ENCODE results near the gene MED10.

MED10 gene, protein sequence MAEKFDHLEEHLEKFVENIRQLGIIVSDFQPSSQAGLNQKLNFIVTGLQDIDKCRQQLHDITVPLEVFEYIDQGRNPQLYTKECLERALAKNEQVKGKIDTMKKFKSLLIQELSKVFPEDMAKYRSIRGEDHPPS

DNA sequence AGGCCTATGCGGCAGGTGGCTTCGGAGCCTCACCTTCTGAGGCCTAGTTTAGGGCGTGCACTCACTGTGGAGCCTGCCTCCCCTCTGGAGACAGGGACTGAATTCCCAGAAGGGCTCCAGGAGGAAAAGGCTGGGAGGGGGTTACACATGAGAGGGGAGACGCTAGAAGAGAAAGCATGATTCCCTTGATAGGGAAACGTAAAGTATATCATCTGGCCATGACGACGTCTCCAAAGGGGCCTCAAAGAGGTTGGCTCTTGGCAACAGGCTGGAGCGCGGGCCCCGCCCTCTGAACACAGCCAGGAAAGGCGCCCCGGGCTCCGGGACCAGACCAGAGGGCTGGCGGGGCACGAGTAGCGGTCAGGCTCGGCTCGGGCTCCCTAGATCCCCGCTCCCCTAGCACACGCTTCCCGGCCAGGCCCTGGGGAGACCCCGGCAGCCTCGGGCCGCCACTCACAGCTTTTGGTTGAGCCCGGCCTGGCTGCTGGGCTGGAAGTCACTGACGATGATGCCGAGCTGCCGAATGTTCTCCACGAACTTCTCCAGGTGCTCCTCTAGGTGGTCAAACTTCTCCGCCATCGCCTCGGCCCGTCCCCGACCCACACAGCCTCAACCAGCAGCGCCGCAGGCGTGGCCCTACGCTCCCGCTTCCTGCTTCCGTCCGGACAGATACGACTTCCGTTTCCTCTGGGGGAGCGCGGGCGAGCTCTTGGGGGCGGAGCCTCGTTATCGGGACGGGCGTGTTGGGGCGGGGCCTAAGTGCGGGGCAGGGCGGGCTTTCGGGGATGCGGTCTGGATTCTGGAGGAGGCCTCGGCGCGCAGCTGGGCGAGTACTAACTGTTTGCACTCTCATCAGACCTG lies at the start of gene MED10:
Gene MED10 (minus strand): TSS at position 643 of the 861 bp plus-strand sequence. CDS start 64 bp downstream, at position 579.
- peak; percentile 92 for DNase-seq

DNA sequence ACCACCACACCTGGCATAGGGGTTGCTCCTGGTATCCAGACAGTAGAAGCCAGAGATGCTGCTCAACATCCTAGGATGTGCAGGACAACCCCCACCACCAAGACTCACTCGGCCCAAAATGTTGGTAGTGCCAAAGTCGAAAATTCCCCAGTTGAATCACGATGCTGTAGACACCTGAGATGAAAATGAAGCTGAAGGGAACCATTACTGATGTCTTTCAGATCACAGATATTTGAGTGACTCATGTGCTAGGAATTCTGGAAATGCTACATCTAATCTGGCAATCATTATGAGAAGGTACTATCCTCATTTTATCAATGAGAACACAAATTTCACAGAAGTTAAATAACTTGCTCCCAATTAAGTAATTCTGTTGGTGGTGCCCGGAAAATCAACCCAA lies 49.3 kb upstream of the MED10 start:
- DNase-seq: no peak

DNA sequence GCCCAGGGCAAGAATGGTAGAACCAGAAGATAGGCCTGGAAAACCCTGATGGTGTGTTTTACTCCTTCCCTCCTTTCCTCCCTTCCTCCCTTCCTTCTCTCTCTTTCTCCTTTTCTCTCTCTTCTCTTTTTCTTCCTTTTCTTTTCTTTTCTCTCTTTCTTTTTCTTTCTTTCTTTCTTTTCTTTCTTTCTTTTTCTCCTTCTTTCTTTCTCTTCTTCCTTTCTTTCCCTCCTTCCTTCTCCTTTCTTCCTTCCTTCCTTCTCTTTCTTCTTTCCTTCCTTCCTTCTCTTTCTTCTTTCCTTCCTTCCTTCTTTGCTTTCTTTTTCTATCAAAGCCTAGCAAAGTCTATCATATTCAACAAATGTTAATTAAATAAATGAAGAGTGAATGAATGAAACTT lies 46.4 kb upstream of the MED10 start:
- no peak for DNase-seq

DNA sequence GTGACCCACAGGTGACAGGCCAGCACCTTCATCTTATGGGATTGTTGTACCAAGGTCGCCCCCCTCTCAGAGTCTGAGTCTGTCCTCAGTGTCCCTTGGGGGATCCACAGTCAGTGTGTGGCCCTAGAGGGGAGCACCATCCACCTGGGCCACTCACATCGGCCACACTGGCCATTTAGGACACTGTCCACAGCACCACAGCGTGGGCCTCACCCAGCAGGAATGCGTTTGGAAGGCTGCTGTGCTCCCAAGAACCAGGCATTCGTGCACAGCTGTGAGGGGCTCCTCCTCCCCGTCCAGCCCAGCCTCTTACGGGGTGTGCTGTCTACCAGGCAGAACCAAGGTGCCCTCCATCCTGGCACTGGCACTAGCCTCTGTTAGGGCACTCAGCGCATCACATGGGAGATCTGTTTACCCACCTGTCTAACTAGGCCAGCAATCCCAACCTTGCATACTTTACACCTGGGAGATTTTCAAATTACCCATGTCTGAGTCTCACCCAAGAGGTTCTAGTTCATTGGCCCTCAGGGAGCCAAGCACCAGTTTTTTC lies 45.8 kb upstream of the MED10 start:
- no peak for DNase-seq

- DNase-seq: no peak
Observed at GRCh38 chr5:6423327-6424109, 45.2 kb upstream of the MED10 start.

GRCh38 chr5:6419340-6419852 lies 41.0 kb upstream of the MED10 start:
- DNase-seq: no peak

- DNase-seq: no peak
Observed at GRCh38 chr5:6418679-6419276, 40.4 kb upstream of the MED10 start.

DNA sequence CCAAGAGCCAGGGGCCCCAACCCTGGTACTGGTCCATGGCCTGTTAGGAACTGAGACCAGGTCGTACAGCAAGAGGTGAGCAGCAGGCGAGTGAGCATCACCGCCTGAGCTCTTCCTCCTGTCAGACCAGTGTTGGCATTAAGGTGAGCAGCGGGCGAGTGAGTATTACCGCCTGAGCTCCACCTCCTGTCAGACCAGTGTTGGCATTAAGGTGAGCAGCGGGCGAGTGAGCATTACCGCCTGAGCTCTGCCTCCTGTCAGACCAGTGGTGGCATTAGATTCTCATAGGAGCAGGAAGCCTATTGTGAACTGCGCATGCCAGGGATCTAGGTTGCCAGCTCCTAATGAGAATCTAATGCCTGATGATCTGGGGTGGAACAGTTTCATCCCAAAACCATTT lies 39.3 kb upstream of the MED10 start:
- no peak for DNase-seq

DNA sequence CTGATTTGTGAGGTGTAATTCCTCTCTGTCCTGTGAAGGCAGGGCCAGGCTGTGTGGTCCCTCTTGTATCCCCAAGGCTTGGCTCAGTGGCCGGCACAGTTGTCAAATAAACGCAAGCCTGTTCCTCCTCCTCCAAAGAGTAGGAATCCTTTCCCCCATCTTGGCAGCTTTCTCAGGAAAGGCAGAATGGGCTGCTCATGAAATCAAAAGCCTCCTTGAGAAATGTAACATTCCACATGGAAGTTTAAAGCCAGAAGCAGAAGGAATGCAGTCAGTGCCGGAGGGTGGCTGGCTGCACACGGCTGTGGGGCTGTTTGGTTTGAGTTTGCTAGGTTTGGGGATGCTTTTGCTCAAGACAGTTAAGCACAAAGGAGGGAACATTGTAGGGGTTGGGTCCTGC lies 34.5 kb upstream of the MED10 start:
- no peak for DNase-seq

GRCh38 chr5:6411141-6411540 lies 32.8 kb upstream of the MED10 start:
- no peak for DNase-seq

GRCh38 chr5:6410421-6410820 lies 32.1 kb upstream of the MED10 start:
- DNase-seq: no peak

- DNase-seq: no peak
Observed at GRCh38 chr5:6408627-6409446, 30.5 kb upstream of the MED10 start.

GRCh38 chr5:6408260-6408596 lies 29.9 kb upstream of the MED10 start:
- no peak for DNase-seq

DNA sequence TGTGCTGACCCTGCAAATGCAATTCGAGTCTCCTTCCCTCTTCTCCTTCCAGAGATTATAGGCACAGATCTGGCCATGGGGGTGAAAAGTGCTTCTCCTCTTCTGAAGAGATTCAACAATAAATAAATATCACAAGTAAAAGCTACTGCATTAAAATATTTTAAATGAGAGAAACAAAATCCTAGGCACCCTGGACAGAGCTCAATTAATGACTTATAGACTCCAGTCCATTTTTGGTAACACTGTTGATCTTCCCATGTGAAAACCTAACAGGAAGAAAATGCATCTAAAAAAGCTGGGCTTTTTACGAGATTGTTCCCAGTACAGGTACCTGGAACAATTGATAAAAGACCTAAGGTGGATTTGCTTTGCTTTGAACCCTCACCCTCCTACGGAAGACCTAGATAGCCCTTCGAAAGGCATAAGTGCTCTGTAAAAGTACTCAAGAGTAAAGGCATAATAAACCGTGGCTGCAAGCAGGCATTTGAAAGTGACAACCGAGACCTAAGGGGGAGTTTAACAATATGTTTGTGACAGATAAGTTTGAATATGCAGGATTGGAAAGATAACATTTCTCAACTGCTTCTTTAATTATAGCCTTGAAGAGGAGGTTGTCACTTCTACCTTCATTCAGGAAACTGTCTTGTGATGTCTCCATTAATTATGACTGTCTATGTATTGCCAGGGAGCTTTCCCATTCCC lies 29.4 kb upstream of the MED10 start:
- no peak for DNase-seq

DNA sequence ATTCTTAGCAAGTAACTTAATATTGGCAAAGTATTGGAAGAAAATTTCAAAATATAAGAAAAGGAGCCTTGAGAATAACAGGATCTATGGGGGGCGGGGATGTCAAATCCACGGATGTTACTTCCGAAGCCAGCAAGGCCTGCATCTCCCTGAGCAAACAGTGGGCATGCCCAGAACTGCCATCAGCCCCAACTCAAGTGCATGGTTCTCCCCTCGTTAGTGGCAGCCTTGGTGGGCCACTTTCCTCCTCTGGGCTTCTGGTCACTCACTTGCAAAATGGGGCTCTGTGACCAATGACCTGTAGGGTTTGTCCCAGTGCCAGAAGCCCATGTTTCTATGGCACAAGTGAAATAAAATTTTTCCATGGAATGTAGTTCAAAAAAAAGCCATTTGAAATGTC lies 27.2 kb upstream of the MED10 start:
- DNase-seq: no peak

GRCh38 chr5:6404129-6404528 lies 25.8 kb upstream of the MED10 start:
- no peak for DNase-seq

- no peak for DNase-seq
Observed at GRCh38 chr5:6403416-6403815, 25.1 kb upstream of the MED10 start.

- DNase-seq: no peak
Observed at GRCh38 chr5:6402939-6403338, 24.6 kb upstream of the MED10 start.

DNA sequence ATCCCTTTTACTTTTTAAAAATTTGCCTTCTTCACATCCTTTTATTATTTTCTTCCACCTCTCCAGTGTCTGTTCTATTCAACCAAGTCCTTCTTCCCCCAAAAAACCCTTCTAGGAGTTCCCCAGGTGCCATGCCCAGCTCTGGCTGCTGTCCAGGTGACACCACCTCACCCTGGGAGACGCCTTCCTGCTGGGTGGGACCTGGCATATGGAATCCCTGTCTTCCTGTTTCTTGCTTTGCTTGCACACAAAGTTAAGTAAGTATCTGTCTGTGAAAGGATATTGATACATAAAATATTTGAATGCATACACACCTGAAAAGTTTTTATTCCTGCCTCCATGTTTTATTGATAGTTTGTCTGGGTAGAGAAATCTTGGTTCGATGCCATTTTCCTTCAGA lies 23.1 kb upstream of the MED10 start:
- no peak for DNase-seq

DNA sequence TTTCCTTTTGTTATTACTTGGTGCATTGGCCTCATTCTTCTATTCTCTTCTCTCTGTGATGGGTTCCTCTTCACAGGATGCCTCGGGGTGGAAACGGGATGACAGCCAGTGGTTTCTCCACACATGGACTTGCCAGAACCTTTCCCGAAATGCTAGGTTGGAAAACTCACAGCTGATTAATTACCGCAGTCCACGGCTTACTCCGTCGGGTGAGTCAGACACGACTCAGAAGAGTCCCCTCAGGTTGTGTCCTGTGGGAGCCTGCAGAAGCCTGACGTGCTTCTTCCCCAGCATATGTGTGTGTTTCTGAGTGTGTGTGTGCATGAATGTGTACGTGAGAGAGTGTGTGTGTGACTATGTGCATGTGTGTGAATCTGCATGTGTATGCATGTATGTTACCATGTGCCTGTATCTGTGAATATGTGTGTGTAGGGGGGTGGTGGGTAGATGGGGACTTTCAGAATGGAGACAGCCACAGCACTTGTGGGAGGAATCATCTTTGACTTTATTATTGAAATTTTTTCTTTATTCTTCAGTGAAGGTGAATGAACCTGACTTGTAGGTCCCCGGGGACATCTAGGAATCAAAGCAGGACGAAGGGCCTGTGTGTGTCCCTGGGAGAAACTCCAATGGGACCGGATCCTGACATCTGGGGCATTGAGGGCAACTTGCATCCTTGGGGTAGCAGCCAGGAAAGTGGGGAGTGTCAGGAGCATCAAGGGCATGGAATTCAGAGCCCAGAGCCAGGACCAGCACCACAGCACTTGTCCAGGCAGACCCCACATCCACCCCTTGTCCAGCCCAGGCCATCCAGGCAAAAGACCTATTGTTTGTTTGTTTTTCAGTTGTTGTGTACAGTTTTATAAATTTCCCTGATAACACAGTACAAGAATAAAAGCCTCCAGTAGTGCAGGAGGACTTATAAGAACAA lies 21.9 kb upstream of the MED10 start:
- DNase-seq: no peak
